H9 (cell line): ENCODE data around the gene CHN2. TPM values are rescaled to one million over a fixed set of nuclear protein-coding genes. Genes with fewer than 3 reads are reported as not detected.

Experiments used
- DNase-seq: peaks from one replicate; pipeline ENCODE4 v3.0.0-alpha.2; 2017
- H2AFZ ChIP-seq: one replicate; pipeline ENCODE4 v1.6.1; 2013; ENCODE audit warnings: mild to moderate bottlenecking, low read length, control low read depth, moderate library complexity
- H2AK5ac ChIP-seq: 2 replicates; pipeline ENCODE4 v1.6.1; 2013; ENCODE audit warnings: low read length, control low read depth, mixed read lengths; ENCODE audit not compliant: insufficient read length
- H2BK120ac ChIP-seq: one replicate; pipeline ENCODE4 v1.6.1; 2013; ENCODE audit warnings: low read depth, mild to moderate bottlenecking, low read length, control low read depth, inconsistent platforms; ENCODE audit not compliant: poor library complexity, severe bottlenecking
- H2BK12ac ChIP-seq: 2 replicates; pipeline ENCODE4 v1.6.1; 2013; ENCODE audit warnings: low read length, control low read depth, mixed read lengths, low read depth; ENCODE audit not compliant: insufficient read length
- H2BK15ac ChIP-seq: 2 replicates; pipeline ENCODE4 v1.6.1; 2013; ENCODE audit warnings: low read depth, low read length, control low read depth
- H2BK20ac ChIP-seq: one replicate; pipeline ENCODE4 v1.6.1; 2013; ENCODE audit warnings: low read depth, mild to moderate bottlenecking, low read length, control low read depth, inconsistent platforms; ENCODE audit not compliant: poor library complexity, severe bottlenecking
- H2BK5ac ChIP-seq: 2 replicates; pipeline ENCODE4 v1.6.1; 2013; ENCODE audit warnings: low read length, control low read depth, mixed read lengths; ENCODE audit not compliant: insufficient read length
- H3K14ac ChIP-seq: 2 replicates; pipeline ENCODE4 v1.6.1; 2013; ENCODE audit warnings: low read length, control low read depth; ENCODE audit not compliant: insufficient read depth
- H3K18ac ChIP-seq: 2 replicates; pipeline ENCODE4 v1.6.1; 2013; ENCODE audit warnings: low read depth, mild to moderate bottlenecking, mixed read lengths, low read length, control low read depth; ENCODE audit not compliant: insufficient read length
- H3K23ac ChIP-seq: 2 replicates; pipeline ENCODE4 v1.6.1; 2013; ENCODE audit warnings: low read length, control low read depth, mixed read lengths, low read depth; ENCODE audit not compliant: insufficient read length
- H3K23me2 ChIP-seq: 2 replicates; pipeline ENCODE4 v1.6.1; 2013; ENCODE audit warnings: low read depth, mild to moderate bottlenecking, mixed read lengths, low read length, control low read depth; ENCODE audit not compliant: insufficient read length, poor library complexity, severe bottlenecking
- H3K27ac ChIP-seq: 2 replicates; pipeline ENCODE4 v1.5.1; 2013; ENCODE audit warnings: low read length, control low read depth, mixed read lengths, low read depth; ENCODE audit not compliant: insufficient read length
- H3K27me3 ChIP-seq: 2 replicates; pipeline ENCODE4 v1.6.1; 2013; ENCODE audit warnings: low read length, control low read depth, inconsistent platforms; ENCODE audit not compliant: insufficient read depth
- H3K4ac ChIP-seq: 2 replicates; pipeline ENCODE4 v1.6.1; 2013; ENCODE audit warnings: low read depth, mild to moderate bottlenecking, control low read depth, inconsistent platforms, low read length, moderate library complexity
- H3K4me1 ChIP-seq: 2 replicates; pipeline ENCODE4 v1.6.1; 2013; ENCODE audit warnings: low read length, control low read depth, inconsistent platforms; ENCODE audit not compliant: insufficient read depth
- H3K4me2 ChIP-seq: 2 replicates; pipeline ENCODE4 v1.6.1; 2013; ENCODE audit warnings: low read length, control low read depth, mixed read lengths; ENCODE audit not compliant: insufficient read length, insufficient read depth
- H3K56ac ChIP-seq: 2 replicates; pipeline ENCODE4 v1.6.1; 2013; ENCODE audit warnings: low read depth, mild to moderate bottlenecking, mixed read lengths, low read length, control low read depth; ENCODE audit not compliant: insufficient read length
- H3K79me1 ChIP-seq: 2 replicates; pipeline ENCODE4 v1.6.1; 2013; ENCODE audit warnings: low read depth, mild to moderate bottlenecking, moderate library complexity, low read length, control low read depth, inconsistent platforms; ENCODE audit not compliant: insufficient read depth, poor library complexity, severe bottlenecking
- H3K79me2 ChIP-seq: 2 replicates; pipeline ENCODE4 v1.6.1; 2013; ENCODE audit warnings: low read length, control low read depth, inconsistent platforms; ENCODE audit not compliant: insufficient read depth
- H3K9ac ChIP-seq: 2 replicates; pipeline ENCODE4 v1.6.1; 2013; ENCODE audit warnings: low read length, control low read depth, mixed read lengths; ENCODE audit not compliant: insufficient read length; ENCODE audit errors: extremely low read depth
- H3K9me3 ChIP-seq: one replicate; pipeline ENCODE4 v1.6.1; 2013; ENCODE audit warnings: low read depth, low read length, inconsistent platforms; ENCODE audit not compliant: control insufficient read depth
- H3T11ph ChIP-seq: one replicate; pipeline ENCODE4 v1.6.1; 2013; ENCODE audit warnings: mild to moderate bottlenecking, low read length, control low read depth, inconsistent platforms
- H4K20me1 ChIP-seq: one replicate; pipeline ENCODE4 v1.6.1; 2013; ENCODE audit not compliant: control insufficient read depth, insufficient read length, insufficient read depth
- H4K5ac ChIP-seq: 2 replicates; pipeline ENCODE4 v1.6.1; 2013; ENCODE audit warnings: low read depth, mild to moderate bottlenecking, mixed read lengths, low read length, control low read depth; ENCODE audit not compliant: insufficient read length
- H4K8ac ChIP-seq: replicated peaks from 2 replicates; pipeline ENCODE4 v1.6.1; 2013; ENCODE audit warnings: low read length, control low read depth, mixed read lengths, low read depth; ENCODE audit not compliant: insufficient read length
- H4K91ac ChIP-seq: 2 replicates; pipeline ENCODE4 v1.6.1; 2013; ENCODE audit warnings: low read depth, mild to moderate bottlenecking, moderate library complexity, mixed read lengths, low read length, control low read depth; ENCODE audit not compliant: insufficient read length
- H3K27ac Mint-ChIP-seq, 3 experiments: 2 replicates in 2 of 3; 3 replicates in 1 of 3; pipeline ENCODE4 v1.8.0; 2020 to 2021; ENCODE audit warnings: mixed read lengths in 3 of 3, mild to moderate bottlenecking in 1 of 3, moderate library complexity in 1 of 3
- H3K27me3 Mint-ChIP-seq: 2 replicates; pipeline ENCODE4 v1.8.0; 2021; ENCODE audit warnings: low read depth, mild to moderate bottlenecking, moderate library complexity, mixed read lengths
- H3K36me3 Mint-ChIP-seq, 3 experiments: 2 replicates in 2 of 3; 3 replicates in 1 of 3; pipeline ENCODE4 v1.8.0; 2020 to 2021; ENCODE audit warnings: low read depth in 3 of 3, mixed read lengths in 3 of 3; ENCODE audit not compliant: insufficient read depth in 1 of 3
- H3K4me1 Mint-ChIP-seq, 2 experiments: 2 replicates each; pipeline ENCODE4 v1.8.0; 2020; ENCODE audit warnings: mixed read lengths in 2 of 2
- H3K4me3 Mint-ChIP-seq, 2 experiments: 2 replicates in 1 of 2; 3 replicates in 1 of 2; pipeline ENCODE4 v1.8.0; 2020 to 2021; ENCODE audit warnings: mild to moderate bottlenecking in 2 of 2, mixed read lengths in 2 of 2, moderate library complexity in 1 of 2
- H3K9me3 Mint-ChIP-seq, 2 experiments: 2 replicates in 1 of 2; 3 replicates in 1 of 2; pipeline ENCODE4 v1.8.0; 2020; ENCODE audit warnings: mild to moderate bottlenecking in 2 of 2, mixed read lengths in 2 of 2, moderate library complexity in 1 of 2
- WGBS: extraction: QIAGEN DNeasy Blood & Tissue Kit; methylation state at CpG from one replicate; pipeline ENCODE4 v1.1.7; 2013; ENCODE audit warnings: missing lambda C conversion rate, low lambda C conversion rate, mixed read lengths; ENCODE audit not compliant: insufficient read length; ENCODE audit errors: extremely low coverage; 5-methylcytosine and 5-hydroxymethylcytosine counted together
- total RNA-seq: library from RNA; stranded (reverse); gene quantifications from 2 replicates; pipeline ENCODE4 v1.2.1, GENCODE V29; 2021
- TF ChIP-seq, protein P1 (sequence below): fragments of 200-600 bp; sonication (generic); conservative IDR thresholded peaks from 3 replicates; pipeline ENCODE4 v1.8.0; 2021; ENCODE audit warnings: antibody characterized with exemption, mild to moderate bottlenecking

Gene CHN2
- total RNA-seq, 1 experiment from 2014 or later = 3.3 TPM

DNA sequence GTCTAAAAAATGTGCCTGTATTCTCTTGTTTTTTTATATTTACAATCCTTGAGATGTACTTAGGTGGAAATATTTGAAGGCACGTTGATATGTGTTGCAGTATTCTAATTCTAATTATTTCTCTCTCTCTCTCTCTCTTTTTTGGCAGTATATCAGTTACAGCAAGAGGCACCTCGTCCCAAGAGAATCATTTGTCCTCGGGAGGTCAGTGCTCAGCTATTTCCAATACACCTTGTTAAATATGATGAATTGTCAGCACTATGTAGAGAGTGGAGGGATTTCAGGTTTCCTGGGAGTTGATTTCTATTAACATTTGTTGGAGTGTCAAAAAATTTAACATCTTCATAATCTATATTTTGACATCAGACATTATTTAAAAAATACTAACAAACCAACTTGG, 173.2 kb downstream of the CHN2 start:
- no peak overlapping the region for H2AK5ac ChIP-seq
- H2BK20ac ChIP-seq = no peak overlapping the region
- no peak overlapping the region for H3K23ac ChIP-seq

More for the DNA sequence above, 173.2 kb downstream of the CHN2 start:
- Histone ChIP-seq H3K9ac (no peak overlapping the region), H3T11ph (no peak overlapping the region), H3K9me3 (no peaks in the 10 kb centered on the region), H3K4me1 (peaks cover 2% of the 10 kb centered on the region; the same call in 1 of the 2 replicates), H4K8ac (no peak overlapping the region), H3K56ac (no peak overlapping the region), H4K20me1 (no peaks in the 10 kb centered on the region), H3K23me2 (no peaks in the 10 kb centered on the region), H3K14ac (no peak overlapping the region), H3K27me3 (no peaks in the 10 kb centered on the region), H3K79me1 (no peaks in the 10 kb centered on the region), H3K4me2 (no peak overlapping the region), H2BK120ac (no peak overlapping the region), H4K91ac (no peak overlapping the region), H3K18ac (no peak overlapping the region), H2BK5ac (no peak overlapping the region), H3K4ac (no peak overlapping the region), H2BK12ac (no peak overlapping the region), H3K79me2 (no peaks in the 10 kb centered on the region), H3K27ac (no peak overlapping the region), H4K5ac (no peak overlapping the region), H2BK15ac (no peak overlapping the region), H2AFZ (no peak overlapping the region)
- Mint-ChIP-seq H3K4me3 (no peak overlapping the region), H3K27ac (no peak overlapping the region), H3K27me3 (no peaks in the 10 kb centered on the region), H3K4me1 (peaks cover 12 to 16% of the 10 kb centered on the region in 2 experiments), H3K9me3 (no peaks in the 10 kb centered on the region), H3K36me3 (no peaks in the 10 kb centered on the region)
- DNase-seq = no peak
- TF ChIP-seq, protein P1, sequence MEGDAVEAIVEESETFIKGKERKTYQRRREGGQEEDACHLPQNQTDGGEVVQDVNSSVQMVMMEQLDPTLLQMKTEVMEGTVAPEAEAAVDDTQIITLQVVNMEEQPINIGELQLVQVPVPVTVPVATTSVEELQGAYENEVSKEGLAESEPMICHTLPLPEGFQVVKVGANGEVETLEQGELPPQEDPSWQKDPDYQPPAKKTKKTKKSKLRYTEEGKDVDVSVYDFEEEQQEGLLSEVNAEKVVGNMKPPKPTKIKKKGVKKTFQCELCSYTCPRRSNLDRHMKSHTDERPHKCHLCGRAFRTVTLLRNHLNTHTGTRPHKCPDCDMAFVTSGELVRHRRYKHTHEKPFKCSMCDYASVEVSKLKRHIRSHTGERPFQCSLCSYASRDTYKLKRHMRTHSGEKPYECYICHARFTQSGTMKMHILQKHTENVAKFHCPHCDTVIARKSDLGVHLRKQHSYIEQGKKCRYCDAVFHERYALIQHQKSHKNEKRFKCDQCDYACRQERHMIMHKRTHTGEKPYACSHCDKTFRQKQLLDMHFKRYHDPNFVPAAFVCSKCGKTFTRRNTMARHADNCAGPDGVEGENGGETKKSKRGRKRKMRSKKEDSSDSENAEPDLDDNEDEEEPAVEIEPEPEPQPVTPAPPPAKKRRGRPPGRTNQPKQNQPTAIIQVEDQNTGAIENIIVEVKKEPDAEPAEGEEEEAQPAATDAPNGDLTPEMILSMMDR = no peak
- WGBS = no CpG with 5 or more reads among the region's 3 CpGs
